ENCODE results near the gene FOLR2. TPM values are rescaled to one million over a fixed set of nuclear protein-coding genes. Genes with fewer than 3 reads are reported as not detected.

Gene FOLR2
- total RNA-seq, 4 donors from 2014 or later = 6.6 to 12.5 (median 7.7) TPM

DNA sequence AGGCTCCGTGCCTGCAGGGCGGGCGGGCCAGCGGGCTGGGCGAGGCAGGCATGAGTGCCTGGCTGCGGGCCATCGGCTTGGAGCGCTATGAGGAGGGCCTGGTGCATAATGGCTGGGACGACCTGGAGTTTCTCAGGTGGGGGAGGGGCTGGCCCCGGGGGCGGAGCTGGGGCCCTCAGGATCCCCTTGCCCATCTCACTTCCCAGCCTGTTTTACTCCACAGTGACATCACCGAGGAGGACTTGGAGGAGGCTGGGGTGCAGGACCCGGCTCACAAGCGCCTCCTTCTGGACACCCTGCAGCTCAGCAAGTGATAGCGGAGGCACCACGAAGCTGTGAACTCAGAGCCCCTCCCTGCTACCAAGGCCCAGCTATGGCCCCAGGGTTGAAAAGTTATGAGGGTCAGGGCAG lies 21.5 kb downstream of the FOLR2 start:
- no peak for TF ChIP-seq POLR2A (IDR thresholded peaks at IDR 0.05)
- TF ChIP-seq, protein P1, sequence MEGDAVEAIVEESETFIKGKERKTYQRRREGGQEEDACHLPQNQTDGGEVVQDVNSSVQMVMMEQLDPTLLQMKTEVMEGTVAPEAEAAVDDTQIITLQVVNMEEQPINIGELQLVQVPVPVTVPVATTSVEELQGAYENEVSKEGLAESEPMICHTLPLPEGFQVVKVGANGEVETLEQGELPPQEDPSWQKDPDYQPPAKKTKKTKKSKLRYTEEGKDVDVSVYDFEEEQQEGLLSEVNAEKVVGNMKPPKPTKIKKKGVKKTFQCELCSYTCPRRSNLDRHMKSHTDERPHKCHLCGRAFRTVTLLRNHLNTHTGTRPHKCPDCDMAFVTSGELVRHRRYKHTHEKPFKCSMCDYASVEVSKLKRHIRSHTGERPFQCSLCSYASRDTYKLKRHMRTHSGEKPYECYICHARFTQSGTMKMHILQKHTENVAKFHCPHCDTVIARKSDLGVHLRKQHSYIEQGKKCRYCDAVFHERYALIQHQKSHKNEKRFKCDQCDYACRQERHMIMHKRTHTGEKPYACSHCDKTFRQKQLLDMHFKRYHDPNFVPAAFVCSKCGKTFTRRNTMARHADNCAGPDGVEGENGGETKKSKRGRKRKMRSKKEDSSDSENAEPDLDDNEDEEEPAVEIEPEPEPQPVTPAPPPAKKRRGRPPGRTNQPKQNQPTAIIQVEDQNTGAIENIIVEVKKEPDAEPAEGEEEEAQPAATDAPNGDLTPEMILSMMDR (IDR thresholded peaks at IDR 0.05) = no peak
- 26 to 45% methylated on average over 7 to 9 of the region's 16 CpGs for WGBS, 2 donors
- no peak overlapping the region for H3K4me3 ChIP-seq (ENCODE audit: low read depth, poor library complexity, severe bottlenecking)
- DNase-seq (ENCODE audit: low spot score in 2 of 2) = peak in 1 of 2 donors; percentile 84
- intact Hi-C loops (cut with DNase I; ENCODE audit: low total_unique reads) = no loop called here

GRCh38 chr11:72238492-72239312 lies 22.1 kb downstream of the FOLR2 start:
- H3K4me3 ChIP-seq (ENCODE audit: low read depth, poor library complexity, severe bottlenecking) = no peak overlapping the region
- DNase-seq (ENCODE audit: low spot score in 2 of 2) = peak in 1 of 2 donors; percentile 84
- intact Hi-C loops (cut with DNase I; ENCODE audit: low total_unique reads) = no loop called here
- TF ChIP-seq, protein P1 (IDR thresholded peaks at IDR 0.05) = no peak
- TF ChIP-seq POLR2A (IDR thresholded peaks at IDR 0.05) = no peak
- 74 to 75% methylated on average over 26 to 28 of the region's 28 CpGs for WGBS, 2 donors

- intact Hi-C loops (cut with DNase I; ENCODE audit: low total_unique reads) = no loop called here
- DNase-seq (ENCODE audit: low spot score in 2 of 2) = peak in 1 of 2 donors; percentile 93
- H3K4me3 ChIP-seq (ENCODE audit: low read depth, poor library complexity, severe bottlenecking) = no peak overlapping the region
- TF ChIP-seq POLR2A (IDR thresholded peaks at IDR 0.05) = no peak
- TF ChIP-seq, protein P1 (IDR thresholded peaks at IDR 0.05) = no peak
- WGBS, 2 donors = 18 to 19% methylated on average over 19 to 21 of the region's 25 CpGs
Measured at GRCh38 chr11:72239313-72239848, 22.8 kb downstream of the FOLR2 start.

DNA sequence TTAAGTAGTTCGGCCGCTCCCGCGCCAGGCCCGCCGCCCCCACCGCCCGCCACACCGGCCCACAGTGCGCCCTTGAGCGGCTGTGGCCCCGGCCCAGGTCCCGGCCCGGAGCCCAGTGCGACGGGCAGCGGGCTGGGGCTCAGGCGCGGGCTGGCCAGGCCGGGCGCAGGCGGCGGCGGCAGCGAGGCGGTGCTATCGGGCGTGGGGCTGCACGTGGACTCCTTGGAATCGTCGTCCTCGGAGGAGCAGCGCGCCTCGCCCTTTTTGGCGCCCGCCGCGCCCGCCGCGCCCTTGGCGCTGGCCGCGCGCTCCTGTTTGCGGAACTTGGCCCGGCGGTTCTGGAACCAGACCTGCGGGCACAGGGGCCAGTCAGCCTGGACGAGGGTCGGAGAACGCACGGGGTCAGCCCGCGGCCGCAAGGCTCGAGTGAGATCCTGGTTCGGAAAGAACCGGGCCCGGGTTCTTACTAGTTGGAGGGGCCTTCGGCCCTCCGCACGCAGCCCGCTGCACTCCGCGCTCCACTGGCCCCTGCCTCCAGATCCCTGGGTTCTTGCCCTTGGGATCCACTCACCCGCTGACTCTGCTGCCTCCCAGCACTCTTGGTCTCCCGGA lies 23.4 kb downstream of the FOLR2 start:
- no peak overlapping the region for H3K4me3 ChIP-seq (ENCODE audit: low read depth, poor library complexity, severe bottlenecking)
- TF ChIP-seq POLR2A (IDR thresholded peaks at IDR 0.05) = no peak
- TF ChIP-seq, protein P1 (IDR thresholded peaks at IDR 0.05) = no peak
- 3 to 15% methylated on average over 7 to 30 of the region's 69 CpGs for WGBS, 2 donors
- intact Hi-C loops (cut with DNase I; ENCODE audit: low total_unique reads) = no loop called here
- peak in 1 of 2 donors; percentile 93 for DNase-seq (ENCODE audit: low spot score in 2 of 2)

DNA sequence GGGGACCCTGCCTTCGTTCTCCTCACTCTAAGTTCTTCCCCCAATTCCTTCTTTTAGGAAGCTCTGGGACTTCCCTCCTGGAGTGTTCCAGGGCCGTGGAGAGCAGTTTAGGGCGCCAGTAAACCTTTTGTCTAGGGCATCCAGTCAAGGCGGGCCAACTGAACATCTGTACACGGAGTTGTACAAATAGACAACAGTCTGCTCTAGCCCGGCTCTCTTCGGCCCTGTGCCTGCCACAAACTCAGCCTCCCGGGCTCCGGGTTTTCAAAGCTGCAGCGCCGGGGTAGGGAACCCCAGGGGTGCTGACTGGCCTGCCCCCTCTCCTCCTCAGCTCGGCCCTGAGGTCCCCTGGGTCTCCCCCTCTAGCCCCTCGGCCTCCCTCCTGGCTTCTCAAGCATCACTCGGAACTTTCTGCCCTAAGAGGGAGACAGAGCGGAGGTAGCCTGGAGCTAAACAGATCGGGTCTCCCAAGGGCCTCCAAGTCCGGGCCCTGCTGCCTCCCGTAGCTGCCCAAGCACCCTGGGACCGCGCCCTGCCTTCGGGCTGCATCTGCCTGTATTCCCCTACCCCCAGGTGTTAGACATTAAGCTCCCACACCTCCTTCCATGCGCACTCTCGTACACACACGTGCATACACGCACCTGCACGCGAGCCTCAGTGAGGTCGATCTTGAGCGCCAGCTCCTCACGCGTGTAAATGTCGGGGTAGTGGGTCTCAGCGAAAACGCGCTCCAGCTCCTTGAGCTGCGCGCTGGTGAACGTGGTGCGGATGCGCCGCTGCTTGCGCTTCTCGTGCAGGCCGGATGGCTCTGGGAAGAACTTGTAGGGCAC lies 24.1 kb downstream of the FOLR2 start:
- peak in 1 of 2 donors; percentile 84 for DNase-seq (ENCODE audit: low spot score in 2 of 2)
- no peak for TF ChIP-seq POLR2A (IDR thresholded peaks at IDR 0.05)
- TF ChIP-seq, protein P1 (IDR thresholded peaks at IDR 0.05) = no peak
- 32 to 39% methylated on average over 44 of the region's 44 CpGs for WGBS, 2 donors
- H3K4me3 ChIP-seq (ENCODE audit: low read depth, poor library complexity, severe bottlenecking) = no peak overlapping the region
- intact Hi-C loops (cut with DNase I; ENCODE audit: low total_unique reads) = no loop called here

Data from lower leg skin (tissue), 4 donors.